ENCODE data around the gene HSPBAP1.

The HSPBAP1 gene

GRCh38 chr3:122797291-122797690 lies 3.7 kb upstream of the HSPBAP1 start:
- H3K4me3 ChIP-seq (ENCODE audit: low read depth, low read length): no peak overlapping the region
- no peak for DNase-seq (ENCODE audit: low read depth)
- TF ChIP-seq CTCF (IDR thresholded peaks at IDR 0.05; ENCODE audit: control insufficient read depth, extremely low read depth, insufficient read depth): no peak

GRCh38 chr3:122795674-122796195 lies 2.1 kb upstream of the HSPBAP1 start:
- TF ChIP-seq CTCF (IDR thresholded peaks at IDR 0.05; ENCODE audit: control insufficient read depth, extremely low read depth, insufficient read depth): no peak
- DNase-seq (ENCODE audit: low read depth): no peak
- H3K4me3 ChIP-seq (ENCODE audit: low read depth, low read length): peak overlapping the region; percentile 79

GRCh38 chr3:122794779-122795673 lies 1.4 kb upstream of the HSPBAP1 start, which contains the start of gene SLC49A4:
TSS of gene SLC49A4 (plus strand) at chr3:122795069. CDS start at chr3:122795193, 124 bp downstream.
- peak; percentile 40 for DNase-seq (ENCODE audit: low read depth)

GRCh38 chr3:122794483-122794778 lies 800 bp upstream of the HSPBAP1 start:
- no peak for TF ChIP-seq CTCF (IDR thresholded peaks at IDR 0.05; ENCODE audit: control insufficient read depth, extremely low read depth, insufficient read depth)
- no peak for DNase-seq (ENCODE audit: low read depth)
- peak overlapping the region; percentile 79 for H3K4me3 ChIP-seq (ENCODE audit: low read depth, low read length)

More at GRCh38 chr3:122794779-122795673, 1.4 kb upstream of the HSPBAP1 start, which contains the start of gene SLC49A4:
- no peak for TF ChIP-seq CTCF (IDR thresholded peaks at IDR 0.05; ENCODE audit: control insufficient read depth, extremely low read depth, insufficient read depth)
- peak within 1 kb of the TSS; percentile 79 for H3K4me3 ChIP-seq (ENCODE audit: low read depth, low read length)

- no peak for TF ChIP-seq CTCF (IDR thresholded peaks at IDR 0.05; ENCODE audit: control insufficient read depth, extremely low read depth, insufficient read depth)
- DNase-seq (ENCODE audit: low read depth): no peak
- no peak overlapping the region for H3K4me3 ChIP-seq (ENCODE audit: low read depth, low read length)
Measured at GRCh38 chr3:122789585-122790273, 3.9 kb downstream of the HSPBAP1 start.

- DNase-seq (ENCODE audit: low read depth): no peak
- TF ChIP-seq CTCF (IDR thresholded peaks at IDR 0.05; ENCODE audit: control insufficient read depth, extremely low read depth, insufficient read depth): no peak
- no peak overlapping the region for H3K4me3 ChIP-seq (ENCODE audit: low read depth, low read length)
Measured at GRCh38 chr3:122787872-122788271, 5.8 kb downstream of the HSPBAP1 start.

All from LNCaP clone FGC (cell line).